ENCODE measurements around the gene USP46. TPM values are rescaled to one million over a fixed set of nuclear protein-coding genes. Genes with fewer than 3 reads are reported as not detected.
A peak's percentile ranks its signal among the peaks of the same experiment; 100 is the strongest.

The USP46 gene
- total RNA-seq, 1 experiment from 2014 or later = 16.8 TPM

- Mint-ChIP-seq H3K9me3 (ENCODE audit: unreplicated experiment) (peaks cover 8% of the 10 kb centered on the region), H3K36me3 (ENCODE audit: insufficient read depth, unreplicated experiment) (peaks cover 10% of the 10 kb centered on the region), H3K27me3 (ENCODE audit: insufficient read depth, unreplicated experiment) (no peaks in the 10 kb centered on the region), H3K4me1 (ENCODE audit: insufficient read depth, unreplicated experiment) (peaks cover 10% of the 10 kb centered on the region), H3K27ac (ENCODE audit: low read depth, unreplicated experiment) (no peak overlapping the region), H3K4me3 (ENCODE audit: unreplicated experiment) (no peak overlapping the region)
- DNase-seq (ENCODE audit: unreplicated experiment) = peak; percentile 29
- intact Hi-C loops (cut with micrococcal nuclease) = loop anchor here (2.0 to 5.0 kb wide), 4 partner anchors 121 to 431 kb away; no protein-coding TSS in a partner anchor
- POLR2A ChIA-PET = interaction anchor here (0.6 kb wide), 1 partner anchor 40 kb away, joined by 3 read pairs; no protein-coding TSS in a partner anchor
- CTCF ChIA-PET = interaction anchor here (0.6 to 2.0 kb wide), 7 partner anchors 10 to 317 kb away, joined by 3 to 13 read pairs (median 3); no protein-coding TSS in a partner anchor
- no TSS peak for BruUV-seq (replicated peaks)
- TF ChIP-seq CTCF (IDR thresholded peaks at IDR 0.05; ENCODE audit: unreplicated experiment) = peak; percentile 24
Measured at GRCh38 chr4:52665592-52665991, 6.5 kb upstream of the USP46 start.

GRCh38 chr4:52664479-52664878 is 5.4 kb upstream of the USP46 start:
- peaks cover 17% of the 10 kb centered on the region for H3K4me1 Mint-ChIP-seq (ENCODE audit: insufficient read depth, unreplicated experiment)
- H3K4me3 Mint-ChIP-seq (ENCODE audit: unreplicated experiment) = no peak overlapping the region
- intact Hi-C loops (cut with micrococcal nuclease) = loop anchor here (2.0 kb wide), 3 partner anchors 120 to 430 kb away; no protein-coding TSS in a partner anchor
- POLR2A ChIA-PET = interaction anchor here (1.0 kb wide), 1 partner anchor 21 kb away, joined by 3 read pairs; no protein-coding TSS in a partner anchor
- BruUV-seq (replicated peaks) = no TSS peak
- H3K9me3 Mint-ChIP-seq (ENCODE audit: unreplicated experiment) = peaks cover 8% of the 10 kb centered on the region
- H3K36me3 Mint-ChIP-seq (ENCODE audit: insufficient read depth, unreplicated experiment) = peaks cover 11% of the 10 kb centered on the region
- no peak overlapping the region for H3K27ac Mint-ChIP-seq (ENCODE audit: low read depth, unreplicated experiment)
- no peaks in the 10 kb centered on the region for H3K27me3 Mint-ChIP-seq (ENCODE audit: insufficient read depth, unreplicated experiment)
- TF ChIP-seq CTCF (IDR thresholded peaks at IDR 0.05; ENCODE audit: unreplicated experiment) = no peak
- CTCF ChIA-PET = interaction anchor here (0.9 to 2.0 kb wide), 4 partner anchors 11 to 119 kb away, joined by 3 to 13 read pairs (median 4); no protein-coding TSS in a partner anchor
- no peak for DNase-seq (ENCODE audit: unreplicated experiment)

- no peak overlapping the region for H3K4me3 Mint-ChIP-seq (ENCODE audit: unreplicated experiment)
- DNase-seq (ENCODE audit: unreplicated experiment) = no peak
- H3K4me1 Mint-ChIP-seq (ENCODE audit: insufficient read depth, unreplicated experiment) = peaks cover 27% of the 10 kb centered on the region
- H3K36me3 Mint-ChIP-seq (ENCODE audit: insufficient read depth, unreplicated experiment) = peaks cover 11% of the 10 kb centered on the region
- POLR2A ChIA-PET = interaction anchor here (0.8 to 1.6 kb wide), 5 partner anchors 8 to 172 kb away, joined by 3 to 4 read pairs (median 3); no protein-coding TSS in a partner anchor
- no peaks in the 10 kb centered on the region for H3K9me3 Mint-ChIP-seq (ENCODE audit: unreplicated experiment)
- no peaks in the 10 kb centered on the region for H3K27me3 Mint-ChIP-seq (ENCODE audit: insufficient read depth, unreplicated experiment)
- H3K27ac Mint-ChIP-seq (ENCODE audit: low read depth, unreplicated experiment) = no peak overlapping the region
- no peak for TF ChIP-seq CTCF (IDR thresholded peaks at IDR 0.05; ENCODE audit: unreplicated experiment)
- intact Hi-C loops (cut with micrococcal nuclease) = no loop called here
- CTCF ChIA-PET = interaction anchor here (0.5 to 1.1 kb wide), 7 partner anchors 17 to 525 kb away, joined by 3 to 4 read pairs (median 3); no protein-coding TSS in a partner anchor
- no TSS peak for BruUV-seq (replicated peaks)
Measured at GRCh38 chr4:52661966-52662690, 3.0 kb upstream of the USP46 start.

GRCh38 chr4:52660643-52661042 is 1.5 kb upstream of the USP46 start:
- BruUV-seq (replicated peaks) = no TSS peak
- TF ChIP-seq CTCF (IDR thresholded peaks at IDR 0.05; ENCODE audit: unreplicated experiment) = no peak
- Mint-ChIP-seq H3K4me1 (ENCODE audit: insufficient read depth, unreplicated experiment) (peaks cover 33% of the 10 kb centered on the region), H3K27ac (ENCODE audit: low read depth, unreplicated experiment) (peak overlapping the region; percentile 26), H3K4me3 (ENCODE audit: unreplicated experiment) (peak overlapping the region; percentile 77), H3K27me3 (ENCODE audit: insufficient read depth, unreplicated experiment) (no peaks in the 10 kb centered on the region), H3K9me3 (ENCODE audit: unreplicated experiment) (no peaks in the 10 kb centered on the region), H3K36me3 (ENCODE audit: insufficient read depth, unreplicated experiment) (peaks cover 18% of the 10 kb centered on the region)
- CTCF ChIA-PET = interaction anchor here (0.6 to 1.0 kb wide), 2 partner anchors 116 to 477 kb away, joined by 3 to 4 read pairs; no protein-coding TSS in a partner anchor
- DNase-seq (ENCODE audit: unreplicated experiment) = no peak
- intact Hi-C loops (cut with micrococcal nuclease) = loop anchor here (1.0 kb wide), 1 partner anchor 52 kb away; no protein-coding TSS in a partner anchor
- POLR2A ChIA-PET = interaction anchor here (1.4 to 6.0 kb wide), 4 partner anchors 10 to 179 kb away, joined by 3 to 61 read pairs (median 14); no protein-coding TSS in a partner anchor

Data from MCF 10A (cell line).